ENCODE measurements around the gene MYL7.
"Not testable (repeated sequence)": the region's sequence is repeated elsewhere in the genome, so short reads cannot be mapped to it uniquely, and the experiment has no call there.

The MYL7 gene

DNA sequence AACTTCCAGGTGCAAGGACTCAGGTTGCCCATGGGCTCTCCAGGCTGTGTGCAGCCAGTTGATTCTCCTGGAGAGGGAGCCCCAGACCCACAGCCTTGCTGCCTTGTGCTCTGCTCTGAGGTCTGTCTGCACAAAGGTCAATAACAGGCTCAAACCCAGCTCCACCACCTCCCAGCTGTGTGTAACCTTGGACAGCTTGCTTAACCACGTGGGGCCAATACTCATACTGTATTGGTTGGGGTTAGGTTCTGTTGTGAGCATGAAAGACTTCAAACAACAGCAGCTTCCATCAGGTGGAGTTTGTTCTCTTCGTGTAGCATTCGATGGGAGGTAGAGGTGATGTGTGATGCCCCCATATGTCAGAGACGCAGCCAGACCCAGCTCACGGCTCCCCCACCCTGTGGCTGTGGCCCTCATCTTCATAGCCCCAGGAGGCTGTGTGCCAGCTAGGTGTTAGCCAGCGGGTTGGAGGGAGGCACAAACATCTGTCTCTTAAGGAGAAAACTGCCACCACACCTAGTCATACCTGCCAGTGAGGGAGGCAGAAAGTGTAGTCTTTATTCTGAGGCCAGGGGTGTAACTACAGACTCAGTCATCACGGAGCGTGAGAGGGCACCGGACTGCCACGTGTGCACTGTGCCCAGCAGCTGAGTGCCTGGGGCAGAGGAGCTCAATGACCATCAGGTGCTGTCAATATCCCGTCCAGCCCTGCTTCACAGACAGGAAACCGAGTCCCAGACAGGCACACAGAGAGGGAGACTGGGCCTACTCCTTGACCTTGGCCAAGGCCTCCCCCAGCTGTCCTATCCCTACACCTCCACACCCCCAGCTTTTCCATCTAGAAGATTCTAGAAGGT, 9.7 kb downstream of the MYL7 start:
- DNase-seq (ENCODE audit: low spot score): no peak

DNA sequence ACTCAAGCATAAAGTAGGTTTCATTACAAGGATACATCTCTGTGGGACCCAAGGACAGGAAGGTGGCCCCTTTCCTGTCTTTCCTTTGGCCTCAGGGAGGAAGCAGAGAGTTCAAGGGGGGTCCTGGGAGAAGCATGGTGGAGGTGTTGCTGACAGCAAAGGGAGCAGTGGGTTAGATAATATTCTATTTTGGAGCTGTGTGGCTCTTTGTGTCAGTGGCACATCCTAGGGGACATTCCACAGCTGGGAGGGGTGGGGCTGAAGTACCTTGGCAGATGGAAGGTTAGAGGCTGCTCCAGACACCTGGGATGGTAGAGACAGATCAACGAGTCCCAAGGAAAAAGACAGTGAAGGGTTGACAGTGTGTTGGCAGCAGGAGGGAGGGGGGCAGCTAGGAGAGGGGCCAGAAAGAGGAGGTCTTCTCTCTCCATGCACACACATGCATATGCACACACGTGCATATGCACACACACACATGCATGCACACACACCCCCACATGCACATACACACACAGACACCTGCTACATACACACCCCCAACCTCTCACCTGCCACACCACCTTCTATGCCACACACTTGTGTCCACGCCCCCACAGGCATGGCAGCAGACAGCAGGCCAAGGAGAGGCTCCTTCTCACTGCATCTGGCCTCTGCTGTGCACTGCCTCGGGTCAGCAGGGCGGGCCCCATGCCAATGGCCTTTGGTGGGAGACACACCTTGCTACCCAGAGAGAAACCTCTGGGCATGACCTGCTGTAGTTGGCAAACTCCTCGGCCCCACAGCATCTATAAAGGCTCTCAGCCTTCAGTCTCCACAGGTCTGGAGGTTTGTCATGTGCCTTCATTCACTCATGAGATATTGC, 12.2 kb downstream of the MYL7 start:
- no peak for DNase-seq (ENCODE audit: low spot score)

DNA sequence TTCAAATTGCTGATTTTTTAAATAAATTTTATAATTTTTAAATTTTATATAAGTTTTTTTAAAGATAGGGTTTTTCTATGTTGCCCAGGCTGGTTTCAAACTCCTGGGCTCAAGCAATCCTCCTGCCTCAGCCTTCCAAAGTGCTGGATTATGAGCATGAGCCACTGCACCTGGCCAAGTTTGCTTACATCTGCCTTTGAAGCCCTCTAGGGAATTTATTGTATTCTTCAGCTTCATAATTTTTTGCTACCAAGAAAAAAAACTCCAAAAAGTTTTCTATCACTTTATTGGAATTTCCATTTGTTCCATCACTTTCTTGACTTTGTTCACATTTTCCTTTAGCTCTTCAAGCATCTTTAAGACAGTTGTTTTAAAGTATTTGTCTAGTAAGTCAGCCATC, 14.0 kb downstream of the MYL7 start:
- DNase-seq (ENCODE audit: low spot score): no peak

DNA sequence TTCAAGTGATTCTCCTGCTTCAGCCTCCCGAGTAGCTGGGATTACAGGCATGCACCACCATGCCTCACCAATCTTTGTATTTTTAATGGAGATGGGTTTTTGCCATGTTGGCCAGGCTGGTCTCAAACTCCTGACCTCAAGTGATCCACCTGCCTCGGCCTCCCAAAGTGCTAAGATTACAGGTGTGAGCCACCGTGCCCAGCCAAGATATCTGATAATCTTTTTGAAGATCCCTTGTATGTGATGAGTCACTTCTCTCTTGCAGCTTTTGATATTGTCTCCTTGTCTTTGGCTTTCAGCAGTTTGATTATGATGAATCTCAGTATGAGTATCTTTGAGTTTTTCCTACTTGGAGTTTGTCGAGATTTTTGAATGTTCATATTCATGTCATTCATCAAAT, 14.6 kb downstream of the MYL7 start:
- DNase-seq (ENCODE audit: low spot score): not testable (repeated sequence)

DNA sequence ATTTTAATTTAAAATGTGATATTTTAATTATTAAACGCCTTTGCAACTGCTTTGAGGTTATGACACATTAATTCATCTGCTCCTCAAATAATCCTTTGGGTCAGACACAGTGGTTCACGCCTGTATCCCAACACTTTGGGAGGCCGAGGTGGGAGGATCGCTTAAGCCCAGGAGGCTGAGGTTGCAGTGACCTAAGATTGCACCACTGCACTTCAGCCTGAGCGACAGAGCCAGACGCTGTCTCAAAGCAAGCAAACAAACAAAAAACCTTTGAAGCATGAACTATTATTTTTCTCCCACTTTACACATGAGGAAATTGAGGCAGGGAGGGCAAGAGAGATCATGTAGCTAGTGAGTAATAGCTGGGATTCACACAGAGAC, 16.3 kb downstream of the MYL7 start:
- DNase-seq (ENCODE audit: low spot score): no peak

DNA sequence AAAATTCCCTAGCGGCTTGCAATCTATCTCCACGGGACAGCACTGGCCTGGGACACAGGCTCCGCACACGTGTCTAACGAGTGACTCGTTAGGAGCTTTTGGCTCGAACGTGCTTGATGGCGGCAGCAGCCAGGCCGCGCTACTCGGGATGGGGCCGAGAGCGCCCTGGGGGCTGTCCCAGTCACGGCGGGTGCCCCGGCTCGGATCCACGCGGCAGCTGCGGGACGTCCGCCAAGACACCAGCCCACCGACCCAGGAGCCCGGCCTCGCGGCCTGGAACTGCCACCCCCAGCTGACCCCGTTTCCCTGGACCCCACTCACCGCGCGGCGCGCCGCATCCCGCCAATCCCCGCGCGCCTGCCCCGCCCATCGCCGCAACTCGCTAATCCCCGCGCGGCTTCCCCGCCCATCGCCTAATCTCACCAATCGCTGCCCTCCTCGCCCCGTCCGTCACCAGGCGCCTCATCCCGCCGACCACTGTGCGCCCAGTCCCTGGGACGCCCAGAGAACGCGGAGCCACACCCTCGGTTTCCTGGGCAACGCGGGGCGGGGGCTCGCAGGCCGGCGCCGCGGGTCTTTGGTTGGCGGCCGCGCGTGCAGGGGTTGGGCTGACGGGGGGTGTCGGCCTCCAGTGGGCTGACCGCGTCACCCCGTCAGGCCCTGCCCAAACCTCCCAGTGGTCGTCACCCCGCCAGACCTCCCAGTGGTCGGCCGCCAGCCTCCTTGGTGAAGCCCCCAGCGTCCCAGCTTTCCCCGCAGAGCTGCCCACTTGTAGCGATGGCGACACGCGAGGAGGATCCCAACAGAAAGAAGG, 17.7 kb downstream of the MYL7 start, which contains the start of gene POLD2:
Gene POLD2, minus strand, starts transcription at position 359 of the 814 bp plus-strand sequence. CDS start 1,495 bp downstream, outside the sequence.
- peak; percentile 97 for DNase-seq (ENCODE audit: low spot score)

DNA sequence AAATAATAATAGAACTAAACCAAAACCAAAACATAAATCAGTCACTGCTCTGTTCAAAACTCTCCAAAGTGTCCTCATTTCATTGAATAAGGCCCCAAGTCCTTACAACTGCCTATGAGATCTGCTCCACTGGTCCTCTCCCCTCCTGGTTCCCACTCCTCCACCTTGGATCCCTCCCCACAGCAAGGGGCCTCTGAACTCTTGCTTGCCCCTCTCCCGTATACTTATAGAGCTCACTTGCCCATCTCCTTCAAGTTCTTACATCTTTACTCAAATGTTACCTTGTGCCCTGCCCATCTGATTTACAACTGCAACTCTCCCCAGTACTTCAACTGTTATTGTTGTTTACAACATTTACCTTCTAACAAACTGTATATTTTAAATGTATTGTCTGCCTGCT, 18.6 kb downstream of the MYL7 start:
- DNase-seq (ENCODE audit: low spot score): no peak

DNA sequence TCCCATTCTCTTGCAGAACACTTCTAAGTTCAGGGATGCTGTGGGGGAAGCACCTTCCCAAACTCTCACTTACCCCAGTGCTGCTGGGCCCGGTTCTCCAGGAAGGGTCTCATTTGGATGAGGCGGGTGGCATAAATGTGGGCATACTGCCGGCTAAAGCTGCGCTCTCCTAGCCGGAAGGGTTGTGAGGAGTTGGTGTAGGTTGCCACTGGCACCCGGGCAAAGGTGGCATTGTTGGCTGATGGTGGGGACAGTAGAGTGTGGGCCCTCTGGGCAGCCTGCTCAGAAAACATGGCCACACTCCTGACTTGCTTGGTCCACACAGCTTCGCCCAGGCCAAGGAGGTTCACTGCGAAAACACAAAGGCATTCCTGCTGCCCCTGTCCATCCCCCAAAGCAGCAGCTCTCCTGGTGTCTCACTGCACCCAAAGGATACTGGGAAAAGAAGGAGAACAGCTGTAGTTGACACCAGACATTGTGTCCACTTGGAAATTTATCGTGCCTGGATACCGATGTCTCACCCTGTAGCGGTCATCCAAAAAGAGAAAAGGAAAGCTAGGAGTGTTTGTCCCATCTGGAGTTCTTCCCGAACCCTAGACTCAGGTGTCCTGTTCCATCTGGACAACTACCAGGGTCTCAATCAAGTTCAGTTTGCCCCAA, 19.2 kb downstream of the MYL7 start:
- DNase-seq (ENCODE audit: low spot score): no peak

DNA sequence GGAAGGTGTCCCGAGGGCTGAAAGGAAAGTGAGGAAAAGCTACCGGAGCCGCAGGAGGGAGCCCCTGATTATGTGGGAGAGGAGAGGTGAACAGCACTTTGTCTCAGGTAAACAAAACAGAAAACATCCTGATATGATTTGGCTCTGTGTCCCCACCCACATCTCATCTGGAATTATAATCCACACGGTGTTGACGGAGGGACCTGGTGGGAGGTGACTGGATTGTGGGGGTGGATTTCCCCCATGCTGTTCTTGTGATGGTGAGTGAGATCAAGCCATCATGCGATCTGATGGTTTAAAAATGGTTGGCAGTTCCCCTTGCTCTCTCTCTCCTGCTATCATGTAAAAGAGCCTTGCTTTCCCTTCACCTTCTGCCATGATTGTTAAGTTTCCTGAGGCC, 20.7 kb downstream of the MYL7 start:
- DNase-seq (ENCODE audit: low spot score): no peak

DNA sequence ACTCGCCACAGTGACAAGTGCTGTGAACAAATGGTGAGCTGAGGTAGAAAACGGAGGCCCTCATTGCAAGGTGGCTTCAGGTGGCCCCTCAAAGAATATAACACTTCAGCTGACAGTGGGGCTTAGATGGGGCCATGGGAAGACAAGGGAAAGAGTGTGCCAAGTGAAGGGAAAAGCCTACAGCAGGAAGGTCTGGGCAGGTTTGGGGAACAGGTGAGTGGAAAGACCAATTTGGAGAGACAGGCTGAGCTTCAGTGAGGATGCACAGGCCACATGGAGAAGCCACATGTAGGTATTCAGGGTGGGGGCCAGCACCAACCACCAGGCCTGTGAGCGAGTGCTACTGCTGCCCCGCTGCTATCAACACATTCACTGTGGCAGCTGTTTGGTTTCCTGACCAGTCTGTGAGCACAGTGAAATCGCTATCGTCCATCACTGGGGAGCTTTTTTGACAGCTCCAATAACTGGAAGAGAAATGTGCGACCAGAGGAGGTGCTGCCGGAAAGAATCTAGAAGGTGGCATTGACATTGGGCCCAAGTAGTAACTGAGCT, 21.2 kb downstream of the MYL7 start:
- no peak for DNase-seq (ENCODE audit: low spot score)

DNA sequence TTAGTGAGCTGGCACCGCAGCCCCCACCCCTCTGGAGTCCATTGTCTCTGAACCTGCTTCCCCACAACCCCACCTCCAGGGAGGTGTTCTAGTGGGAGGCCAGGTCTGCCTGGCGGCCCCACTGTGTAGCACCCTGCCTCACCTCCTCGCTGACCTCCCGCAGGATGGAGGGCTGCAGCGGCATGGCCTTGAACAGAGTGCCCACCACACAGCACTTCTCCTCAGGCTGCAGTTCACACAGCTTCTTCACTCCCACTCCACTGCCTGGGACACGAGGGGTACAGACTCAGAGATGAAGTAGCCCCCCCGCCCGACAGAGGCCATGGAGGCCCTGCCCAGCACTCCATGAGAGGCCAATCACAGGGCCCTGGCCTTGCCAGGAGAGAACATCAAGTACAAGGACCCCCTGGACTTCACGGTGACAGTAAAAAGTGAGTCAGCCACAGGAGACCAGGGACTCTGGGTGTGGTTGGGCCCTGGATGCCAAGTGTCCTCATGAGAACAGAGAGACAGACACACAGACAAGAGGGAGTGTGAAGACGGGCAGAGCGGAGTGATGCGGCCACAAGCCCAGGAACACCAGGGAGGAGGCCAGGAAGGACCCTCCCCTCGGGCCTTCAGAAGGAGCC, 23.2 kb downstream of the MYL7 start:
- DNase-seq (ENCODE audit: low spot score): no peak

DNA sequence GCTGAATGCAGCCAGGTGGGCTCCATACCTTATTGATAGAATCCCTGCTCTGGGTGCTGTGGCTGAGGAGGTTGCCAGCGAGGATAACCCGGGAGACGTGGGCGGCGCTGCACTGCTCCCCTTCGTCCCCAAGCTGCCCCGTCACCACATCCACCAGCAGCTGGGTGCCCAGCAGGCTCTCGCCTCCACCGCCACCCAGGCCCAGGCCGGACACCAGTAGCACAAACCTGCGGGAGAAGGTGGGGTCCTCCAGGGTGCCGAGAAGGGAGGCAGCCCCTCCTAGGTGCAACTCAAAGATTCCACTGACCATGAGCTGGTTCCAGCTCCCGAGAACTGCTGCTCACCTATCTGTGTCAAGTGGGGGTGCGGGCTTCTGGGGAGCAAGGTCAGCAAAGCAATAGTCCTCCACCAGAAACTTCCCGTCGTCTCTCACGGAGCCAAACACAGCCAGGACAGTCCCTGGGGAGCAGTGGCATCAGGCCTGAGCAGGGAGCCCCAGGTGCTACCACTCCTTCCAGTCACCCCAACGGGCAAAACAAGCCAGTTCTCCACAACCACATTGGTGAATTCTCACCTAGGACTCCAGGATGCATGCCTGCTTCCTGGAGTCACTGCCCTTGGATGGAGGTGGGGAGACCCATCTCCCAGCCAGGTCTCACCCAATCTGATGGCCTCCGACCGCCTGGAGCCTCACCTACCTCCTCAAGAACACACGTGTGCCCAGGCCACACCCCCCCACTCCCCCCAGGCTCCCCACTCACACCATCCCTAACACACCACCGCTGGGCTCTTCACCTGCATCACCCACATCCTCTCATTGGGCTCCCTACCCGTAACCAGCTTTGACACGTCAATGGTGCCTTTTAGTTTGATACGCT, 24.1 kb downstream of the MYL7 start:
- DNase-seq (ENCODE audit: low spot score): no peak

DNA sequence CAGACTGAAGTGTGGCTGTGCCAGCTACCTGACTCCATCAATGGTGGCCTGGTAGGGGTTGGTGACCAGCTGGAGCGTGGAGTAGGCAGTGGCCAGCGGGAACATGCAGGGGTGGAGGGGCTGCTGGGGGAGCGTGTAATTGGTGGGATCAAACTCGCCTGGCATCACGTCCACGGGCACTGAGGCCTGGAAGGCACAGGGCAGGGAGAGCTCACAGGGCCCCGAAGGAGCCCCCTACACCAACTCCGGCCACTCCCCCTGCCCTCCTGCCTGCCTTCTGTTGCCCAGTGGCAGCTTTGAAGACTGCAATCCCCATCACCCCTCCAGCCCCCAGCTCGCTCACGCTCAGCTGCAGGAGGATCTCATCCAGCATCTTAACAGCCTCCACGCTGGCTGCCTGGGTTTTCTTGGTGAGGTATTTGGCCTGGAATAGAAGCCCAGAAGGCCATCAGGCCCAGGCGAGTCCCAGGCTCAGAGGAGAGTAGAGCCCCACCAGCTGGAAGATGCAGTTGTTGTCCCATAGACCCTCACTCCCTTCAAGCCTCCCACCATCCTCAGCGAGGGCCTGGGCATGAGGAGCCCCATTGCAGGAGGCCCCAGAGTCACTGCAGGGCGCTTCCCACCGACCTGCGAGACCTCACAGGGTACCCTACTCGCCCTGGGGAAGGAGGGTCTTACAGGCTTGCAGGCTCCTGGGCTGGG, 24.9 kb downstream of the MYL7 start:
- DNase-seq (ENCODE audit: low spot score): no peak

DNA sequence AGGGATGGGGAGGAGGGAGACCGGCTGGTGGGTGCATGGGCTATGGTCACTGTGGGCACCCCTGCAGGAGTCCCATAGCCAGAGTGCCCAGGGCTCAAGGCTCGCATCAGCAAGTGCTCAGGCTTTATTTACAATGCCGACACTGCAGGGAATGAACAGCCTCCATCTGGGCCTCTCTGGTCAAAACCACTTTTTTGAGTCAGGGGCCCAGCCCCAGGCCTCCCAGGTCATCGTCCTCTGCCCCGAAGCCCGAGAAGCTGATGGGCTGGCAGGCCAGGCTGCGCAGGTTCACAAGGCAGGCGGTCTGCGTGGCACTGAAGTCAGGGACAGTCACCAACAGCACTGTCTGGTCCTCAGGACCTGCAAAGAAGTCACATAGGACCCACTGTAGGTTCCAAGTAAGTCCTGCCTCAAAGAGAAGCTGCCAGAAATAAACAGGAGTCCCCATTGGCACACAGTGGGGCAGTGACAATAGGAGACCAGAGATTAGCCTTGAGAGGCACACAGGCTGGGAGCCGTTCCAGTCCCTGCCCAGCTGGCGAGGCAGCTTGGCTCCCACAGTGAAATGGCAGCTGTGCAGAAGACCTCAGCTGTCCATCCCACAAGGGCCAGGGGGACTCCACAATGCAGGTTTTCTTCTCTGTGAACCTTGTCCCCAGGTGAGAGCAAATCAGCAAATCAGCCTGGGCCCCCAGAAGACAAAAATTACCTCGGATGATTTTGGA, 26.4 kb downstream of the MYL7 start:
- peak; percentile 47 for DNase-seq (ENCODE audit: low spot score)

DNA sequence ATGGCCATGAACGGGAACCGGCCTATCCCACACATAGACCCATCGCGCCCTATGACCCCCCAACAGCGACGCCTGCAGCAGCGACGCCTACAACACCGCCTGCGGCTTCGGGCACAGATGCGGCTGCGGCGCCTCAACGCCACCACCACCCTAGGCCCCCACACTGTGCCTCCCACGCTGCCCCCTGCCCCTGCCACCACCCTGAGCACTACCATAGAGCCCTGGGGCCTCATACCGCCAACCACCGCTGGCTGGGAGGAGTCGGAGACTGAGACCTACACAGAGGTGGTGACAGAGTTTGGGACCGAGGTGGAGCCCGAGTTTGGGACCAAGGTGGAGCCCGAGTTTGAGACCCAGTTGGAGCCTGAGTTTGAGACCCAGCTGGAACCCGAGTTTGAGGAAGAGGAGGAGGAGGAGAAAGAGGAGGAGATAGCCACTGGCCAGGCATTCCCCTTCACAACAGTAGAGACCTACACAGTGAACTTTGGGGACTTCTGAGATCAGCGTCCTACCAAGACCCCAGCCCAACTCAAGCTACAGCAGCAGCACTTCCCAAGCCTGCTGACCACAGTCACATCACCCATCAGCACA, 27.3 kb downstream of the MYL7 start:
- no peak for DNase-seq (ENCODE audit: low spot score)

DNA sequence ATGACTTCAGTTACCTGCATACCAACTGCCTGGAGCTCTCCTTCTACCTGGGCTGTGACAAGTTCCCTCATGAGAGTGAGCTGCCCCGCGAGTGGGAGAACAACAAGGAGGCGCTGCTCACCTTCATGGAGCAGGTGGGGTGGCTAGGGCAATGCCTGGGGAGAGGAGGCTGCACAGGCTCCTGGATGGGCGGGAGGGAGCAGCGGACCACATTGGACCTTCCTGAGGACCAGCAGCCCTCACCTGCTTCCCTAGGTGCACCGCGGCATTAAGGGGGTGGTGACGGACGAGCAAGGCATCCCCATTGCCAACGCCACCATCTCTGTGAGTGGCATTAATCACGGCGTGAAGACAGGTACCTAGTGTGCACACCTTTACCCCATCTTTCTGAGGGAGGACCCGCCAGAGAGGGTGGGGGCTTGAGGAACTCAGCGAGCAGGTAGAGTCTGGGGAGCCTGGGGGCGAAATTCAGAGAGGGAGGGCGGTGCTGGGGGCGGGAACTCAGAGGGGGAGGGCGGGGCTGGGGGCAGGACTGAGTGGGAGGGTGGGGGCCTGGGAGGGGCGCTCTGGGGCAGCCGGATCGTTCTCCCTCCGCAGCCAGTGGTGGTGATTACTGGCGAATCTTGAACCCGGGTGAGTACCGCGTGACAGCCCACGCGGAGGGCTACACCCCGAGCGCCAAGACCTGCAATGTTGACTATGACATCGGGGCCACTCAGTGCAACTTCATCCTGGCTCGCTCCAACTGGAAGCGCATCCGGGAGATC, 28.0 kb downstream of the MYL7 start:
- no peak for DNase-seq (ENCODE audit: low spot score)

DNA sequence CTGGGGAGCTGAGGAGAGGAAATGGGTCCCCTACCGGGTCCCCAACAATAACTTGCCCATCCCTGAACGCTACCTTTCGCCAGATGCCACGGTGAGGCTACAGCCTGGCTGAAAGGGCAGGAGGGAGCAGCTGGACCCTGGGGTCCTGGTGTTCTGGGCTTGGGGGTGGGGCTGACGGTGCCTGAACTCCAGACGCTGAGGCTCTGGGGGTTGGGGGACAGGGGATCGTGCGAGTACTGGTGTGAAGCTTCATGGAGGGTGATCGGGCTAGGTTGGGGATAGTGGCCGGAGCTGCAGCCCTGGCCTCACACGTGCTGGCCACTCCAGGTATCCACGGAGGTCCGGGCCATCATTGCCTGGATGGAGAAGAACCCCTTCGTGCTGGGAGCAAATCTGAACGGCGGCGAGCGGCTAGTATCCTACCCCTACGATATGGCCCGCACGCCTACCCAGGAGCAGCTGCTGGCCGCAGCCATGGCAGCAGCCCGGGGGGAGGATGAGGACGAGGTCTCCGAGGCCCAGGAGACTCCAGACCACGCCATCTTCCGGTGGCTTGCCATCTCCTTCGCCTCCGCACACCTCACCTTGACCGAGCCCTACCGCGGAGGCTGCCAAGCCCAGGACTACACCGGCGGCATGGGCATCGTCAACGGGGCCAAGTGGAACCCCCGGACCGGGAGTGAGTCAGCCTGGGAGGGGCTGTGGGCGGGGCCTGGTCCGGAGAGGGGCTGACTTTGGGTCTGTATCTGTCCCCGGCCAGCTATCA, 28.7 kb downstream of the MYL7 start:
- no peak for DNase-seq (ENCODE audit: low spot score)

Data from cerebellar cortex (tissue), 1 donor.